ENCODE results near the gene HOXC12.

- TF ChIP-seq ZNF202 (tag by site-specific recombination; IDR thresholded peaks at IDR 0.05; ENCODE audit: borderline replicate concordance) (no peak), ZNF416 (tag by site-specific recombination; IDR thresholded peaks at IDR 0.05) (no peak), REPIN1 (tag by site-specific recombination; IDR thresholded peaks at IDR 0.05; ENCODE audit: low read depth) (no peak), ZNF704 (tag by site-specific recombination; IDR thresholded peaks at IDR 0.05) (no peak), RBAK (tag by site-specific recombination; IDR thresholded peaks at IDR 0.05) (no peak), YY2 (tag by site-specific recombination; IDR thresholded peaks at IDR 0.05) (no peak), BCL11A (tag by site-specific recombination; IDR thresholded peaks at IDR 0.05; ENCODE audit: low read depth) (no peak), ZBTB17 (tag by site-specific recombination; IDR thresholded peaks at IDR 0.05) (no peak), SALL2 (tag by site-specific recombination; IDR thresholded peaks at IDR 0.05; ENCODE audit: borderline replicate concordance) (no peak), YY1 (tag by site-specific recombination; IDR thresholded peaks at IDR 0.05) (no peak), ZNF133 (tag by site-specific recombination; IDR thresholded peaks at IDR 0.05) (no peak), CTCF (tag by site-specific recombination; IDR thresholded peaks at IDR 0.05) (no peak), ZNF302 (tag by site-specific recombination; IDR thresholded peaks at IDR 0.05; ENCODE audit: low read depth) (no peak)
Measured at GRCh38 chr12:53947743-53948142, 7.0 kb upstream of the HOXC12 start.

All from HEK293 (cell line).